ENCODE measurements around the gene TNK1. TPM values are rescaled to one million over a fixed set of nuclear protein-coding genes. Genes with fewer than 3 reads are reported as not detected.

Gene TNK1
- total RNA-seq, 1 donor from 2014 or later, result 4.0 TPM

DNA sequence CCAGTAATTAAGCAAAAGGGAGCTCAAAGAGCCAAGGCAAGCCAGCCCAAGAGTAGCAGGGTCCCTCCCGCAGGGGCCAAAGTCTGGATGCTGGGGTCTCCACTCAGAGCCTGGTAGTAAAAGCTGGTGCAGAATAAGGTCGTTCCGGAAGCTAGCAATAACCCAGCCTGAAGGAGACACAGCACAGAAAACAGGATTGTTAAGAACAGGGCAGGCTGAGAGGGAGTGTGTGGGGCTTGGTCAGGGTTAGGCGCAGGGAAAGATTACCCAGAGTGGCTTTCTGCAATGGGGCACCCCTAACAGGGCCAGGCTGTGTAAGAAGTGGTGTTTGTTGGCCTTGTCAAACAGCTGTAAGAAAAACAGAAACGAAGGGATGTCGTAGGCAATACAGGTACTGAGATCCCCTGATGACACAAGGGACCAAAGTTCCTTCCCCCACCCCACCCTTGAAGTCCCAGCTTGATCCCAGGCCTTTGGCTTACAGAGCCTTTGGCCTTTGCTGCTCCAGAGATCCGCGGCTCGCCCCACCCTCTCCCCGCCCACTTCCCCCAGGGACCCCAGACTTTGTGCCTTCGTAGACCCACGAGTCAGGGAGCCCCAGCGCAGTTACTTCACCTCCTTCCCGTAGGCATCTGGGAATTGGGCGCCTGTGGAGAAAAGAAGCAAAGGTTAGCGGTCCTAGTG lies 22.3 kb downstream of the TNK1 start:
- Mint-ChIP-seq H3K27ac (peak overlapping the region; percentile 92), H3K27me3 (ENCODE audit: low read depth) (peaks cover 11% of the 10 kb centered on the region), H3K9me3 (no peaks in the 10 kb centered on the region), H3K4me1 (ENCODE audit: low read depth) (peaks cover 11% of the 10 kb centered on the region), H3K4me3 (ENCODE audit: low read depth) (peak overlapping the region; percentile 87), H3K36me3 (ENCODE audit: low read depth) (peaks cover 4% of the 10 kb centered on the region)
- DNase-seq (ENCODE audit: low spot score), result no peak
- intact Hi-C loops (cut with micrococcal nuclease), result loop anchor here (5.0 kb wide), 1 partner anchor 169 kb away; no protein-coding TSS in a partner anchor

DNA sequence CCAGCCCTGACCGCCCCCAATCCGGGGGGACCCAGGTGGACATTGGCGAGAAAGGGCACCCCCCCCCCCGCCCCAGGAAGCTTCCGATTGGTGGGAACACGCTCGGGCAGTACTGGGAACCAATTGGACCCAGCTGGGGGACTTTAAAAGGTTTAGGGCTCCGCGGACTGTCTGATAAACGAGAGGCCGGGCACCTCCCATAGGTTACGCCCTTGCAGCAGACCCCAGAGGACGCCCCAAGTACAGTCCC lies 22.8 kb downstream of the TNK1 start:
- Mint-ChIP-seq H3K27me3 (ENCODE audit: low read depth) (peaks cover 11% of the 10 kb centered on the region), H3K9me3 (no peaks in the 10 kb centered on the region), H3K4me3 (ENCODE audit: low read depth) (peak overlapping the region; percentile 87), H3K27ac (peak overlapping the region; percentile 92), H3K36me3 (ENCODE audit: low read depth) (peaks cover 4% of the 10 kb centered on the region), H3K4me1 (ENCODE audit: low read depth) (peaks cover 11% of the 10 kb centered on the region)
- intact Hi-C loops (cut with micrococcal nuclease), result loop anchor here (5.0 kb wide), 1 partner anchor 169 kb away; no protein-coding TSS in a partner anchor
- no peak for DNase-seq (ENCODE audit: low spot score)

DNA sequence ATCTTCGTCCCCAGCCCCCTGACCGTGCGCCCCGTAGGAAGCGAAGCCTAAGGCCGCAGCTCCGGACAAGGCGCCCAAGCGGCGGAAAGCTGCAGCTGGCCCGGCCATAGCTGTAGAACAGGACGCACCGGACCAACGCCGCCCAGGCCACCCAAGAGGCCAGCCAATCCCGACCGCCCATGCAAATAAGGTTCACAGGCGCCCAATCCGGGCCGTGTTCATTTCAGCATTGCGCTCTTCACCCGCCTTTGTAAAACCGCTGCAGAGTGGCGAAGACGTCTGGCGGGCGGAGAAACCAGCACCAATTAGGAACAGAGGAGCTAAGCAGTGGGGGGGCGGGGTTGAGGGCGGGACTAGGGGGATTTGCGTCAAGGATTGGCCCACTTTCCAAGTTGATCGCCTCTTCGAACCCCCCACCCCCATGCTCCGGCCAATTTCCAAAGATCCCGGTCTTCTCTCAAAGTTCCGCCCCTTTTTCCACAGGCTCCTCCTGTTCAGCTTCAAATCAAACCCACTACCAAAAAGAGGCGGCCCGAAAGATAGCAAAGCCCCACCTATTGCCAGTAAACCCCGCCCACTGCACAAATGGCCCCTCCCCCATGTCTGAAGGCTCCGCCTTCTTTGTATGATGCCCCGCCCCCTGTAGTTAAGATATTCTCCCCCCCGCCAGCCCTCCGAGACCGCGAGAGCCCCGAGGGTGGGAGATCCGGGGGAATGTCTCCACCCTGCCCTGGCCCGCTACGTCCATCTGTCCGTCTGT lies 23.3 kb downstream of the TNK1 start, which contains the start of gene TMEM256:
Gene TMEM256 (minus strand): TSS at position 121 of the 760 bp plus-strand sequence. CDS start 13 bp downstream, at position 108.
- Mint-ChIP-seq H3K9me3 (no peaks in the 10 kb centered on the region), H3K27ac (peak within 1 kb of the TSS; percentile 92), H3K27me3 (ENCODE audit: low read depth) (peaks cover 13% of the 10 kb centered on the region), H3K4me1 (ENCODE audit: low read depth) (peaks cover 11% of the 10 kb centered on the region), H3K36me3 (ENCODE audit: low read depth) (peaks cover 4% of the 10 kb centered on the region), H3K4me3 (ENCODE audit: low read depth) (peak within 1 kb of the TSS; percentile 87)
- peak; percentile 95 for DNase-seq (ENCODE audit: low spot score)
- intact Hi-C loops (cut with micrococcal nuclease), result loop anchor here (1.0 to 5.0 kb wide), 4 partner anchors 10 to 168 kb away; partner anchors contain the start of genes PLSCR3, POLR2A and TMEM102

DNA sequence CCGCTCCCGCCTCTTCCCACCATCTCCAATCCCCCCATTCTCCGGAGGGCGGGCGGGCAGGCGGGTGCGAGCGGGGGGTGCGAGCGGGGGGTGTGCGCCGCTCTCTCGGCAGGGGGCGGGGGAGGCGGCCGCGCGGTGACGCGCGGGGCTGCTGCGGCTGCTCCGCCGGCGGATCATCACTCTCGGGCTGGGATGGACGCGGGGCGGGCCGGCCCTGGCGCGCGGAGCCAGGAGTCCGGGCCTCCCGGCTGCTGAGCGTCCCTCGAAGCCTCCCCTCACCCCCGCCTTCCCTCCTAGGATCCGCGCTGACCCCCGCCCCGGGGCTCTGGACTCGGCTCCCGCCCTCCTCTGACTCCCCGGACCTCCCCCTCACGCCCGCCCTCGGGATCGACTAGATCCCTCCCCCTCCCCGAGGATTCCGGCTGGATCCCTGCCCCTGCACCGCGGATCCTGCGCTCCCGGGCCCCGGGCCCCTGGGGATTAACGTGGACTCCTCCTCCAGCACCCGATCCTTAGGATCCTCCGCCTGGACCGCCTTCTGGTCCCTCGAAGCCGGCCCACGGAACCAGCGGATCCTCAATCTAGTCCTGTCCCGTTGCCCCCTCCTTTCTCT lies 24.0 kb downstream of the TNK1 start:
- no peak for DNase-seq (ENCODE audit: low spot score)

DNA sequence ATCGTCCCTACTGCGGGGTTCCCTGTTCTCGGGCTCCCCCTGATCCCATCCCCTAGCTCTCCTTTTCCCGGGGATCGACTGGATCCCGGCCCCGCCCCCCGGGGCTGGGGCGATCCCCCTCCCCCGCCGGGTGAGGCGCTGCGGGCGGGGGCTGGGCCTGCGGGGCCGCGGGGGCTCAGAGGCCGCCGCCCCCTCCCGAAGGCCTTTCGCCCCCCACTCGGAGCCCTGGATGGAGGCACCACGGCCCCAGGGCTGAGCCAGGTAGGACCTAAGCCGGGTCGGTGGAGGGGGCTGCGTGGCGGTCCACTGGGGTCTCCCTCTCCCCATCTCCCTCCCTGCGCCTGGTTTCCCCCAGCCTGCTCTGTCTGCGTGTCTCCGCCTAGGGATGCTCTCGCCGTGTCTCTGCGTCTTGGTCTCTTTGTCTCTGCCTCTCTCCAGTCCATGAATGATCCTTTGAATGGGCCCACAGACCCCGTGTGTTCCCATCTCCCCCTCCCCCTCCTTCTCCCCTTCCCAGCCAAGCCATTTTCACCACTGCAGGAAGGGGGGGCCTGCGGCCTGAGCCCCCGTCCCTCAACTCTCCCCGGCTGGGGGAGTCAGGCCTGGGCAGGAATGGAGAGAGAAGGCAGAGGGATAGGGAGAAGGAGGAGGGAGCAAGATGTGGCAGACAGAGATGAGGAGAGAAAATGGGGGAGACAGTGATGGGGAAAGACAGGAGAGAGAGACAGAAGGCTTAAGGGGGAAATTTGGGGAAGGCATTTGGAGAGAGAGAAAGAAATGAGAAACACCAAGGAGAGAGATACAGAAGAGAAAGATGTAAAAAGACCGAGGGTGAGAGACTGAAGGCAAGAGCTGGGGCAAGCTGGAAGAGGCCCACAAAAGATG lies 24.7 kb downstream of the TNK1 start:
- H3K27ac Mint-ChIP-seq, result peak overlapping the region; percentile 28
- intact Hi-C loops (cut with micrococcal nuclease), result no loop called here
- DNase-seq (ENCODE audit: low spot score), result no peak
- peaks cover 18% of the 10 kb centered on the region for H3K27me3 Mint-ChIP-seq (ENCODE audit: low read depth)
- peaks cover 11% of the 10 kb centered on the region for H3K4me1 Mint-ChIP-seq (ENCODE audit: low read depth)
- H3K9me3 Mint-ChIP-seq, result no peaks in the 10 kb centered on the region
- H3K4me3 Mint-ChIP-seq (ENCODE audit: low read depth), result peak overlapping the region; percentile 78
- H3K36me3 Mint-ChIP-seq (ENCODE audit: low read depth), result peaks cover 4% of the 10 kb centered on the region

More for the DNA sequence above, 24.0 kb downstream of the TNK1 start:
- Mint-ChIP-seq H3K4me3 (ENCODE audit: low read depth) (peak overlapping the region; percentile 87), H3K36me3 (ENCODE audit: low read depth) (peaks cover 4% of the 10 kb centered on the region), H3K27ac (peak overlapping the region; percentile 92), H3K4me1 (ENCODE audit: low read depth) (peaks cover 11% of the 10 kb centered on the region), H3K9me3 (no peaks in the 10 kb centered on the region), H3K27me3 (ENCODE audit: low read depth) (peaks cover 18% of the 10 kb centered on the region)
- intact Hi-C loops (cut with micrococcal nuclease), result loop anchor here (1.0 to 5.0 kb wide), 4 partner anchors 11 to 167 kb away; partner anchors contain the start of genes PLSCR3, POLR2A and TMEM102

DNA sequence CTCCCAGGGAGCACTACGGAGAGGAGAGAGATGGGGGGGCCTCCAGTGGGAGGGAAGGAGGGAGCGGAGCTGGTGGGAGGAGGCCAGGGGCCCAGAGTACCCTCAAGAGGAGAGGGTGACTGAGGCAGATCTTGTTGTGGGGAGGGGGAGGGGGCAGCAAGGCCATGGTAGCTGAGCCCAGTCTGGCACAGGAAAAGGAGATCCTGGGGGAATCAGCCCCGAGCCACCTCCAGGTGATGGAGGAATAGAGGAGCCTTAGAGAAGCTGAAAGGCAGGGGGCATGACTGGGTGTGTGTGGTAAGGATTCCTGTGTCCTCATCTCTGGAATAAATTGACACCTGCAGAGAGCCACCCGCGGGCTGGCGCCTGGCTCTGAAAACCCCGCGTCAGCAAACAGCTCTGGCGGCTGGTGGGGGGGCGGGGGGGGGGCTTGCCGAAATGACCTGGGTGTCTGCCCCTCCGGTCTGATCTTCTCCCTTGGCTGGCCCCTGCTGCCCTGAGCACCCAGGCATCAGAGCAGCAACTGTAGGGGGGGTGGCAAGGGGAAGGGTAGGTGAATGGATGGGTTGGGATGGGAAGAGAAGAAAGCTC lies 25.4 kb downstream of the TNK1 start:
- Mint-ChIP-seq H3K27ac (no peak overlapping the region), H3K4me3 (ENCODE audit: low read depth) (peak overlapping the region; percentile 71), H3K9me3 (no peaks in the 10 kb centered on the region), H3K27me3 (ENCODE audit: low read depth) (peaks cover 18% of the 10 kb centered on the region), H3K4me1 (ENCODE audit: low read depth) (peaks cover 11% of the 10 kb centered on the region), H3K36me3 (ENCODE audit: low read depth) (peaks cover 4% of the 10 kb centered on the region)
- DNase-seq (ENCODE audit: low spot score), result no peak
- intact Hi-C loops (cut with micrococcal nuclease), result no loop called here

DNA sequence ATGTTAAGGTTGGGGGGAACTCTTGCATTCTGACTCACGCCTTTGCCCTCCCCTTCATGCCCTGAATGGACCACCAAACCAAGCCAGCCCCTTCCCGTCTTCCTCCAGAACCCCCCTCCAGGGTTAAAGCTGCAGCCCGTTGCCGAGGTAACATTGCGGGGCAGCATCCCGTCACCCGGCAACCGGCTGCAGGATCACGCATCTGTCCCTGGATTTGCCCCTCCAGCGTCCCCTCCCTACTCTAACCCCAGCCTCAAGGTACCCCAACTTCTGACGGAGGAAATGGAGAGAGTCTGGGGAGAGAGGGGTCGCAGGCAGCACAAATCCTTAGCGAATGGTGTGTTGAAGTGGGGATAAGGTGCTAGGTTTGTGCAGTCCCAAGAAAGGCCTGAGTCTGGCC lies 26.2 kb downstream of the TNK1 start:
- Mint-ChIP-seq H3K4me1 (ENCODE audit: low read depth) (peaks cover 9% of the 10 kb centered on the region), H3K4me3 (ENCODE audit: low read depth) (no peak overlapping the region), H3K27me3 (ENCODE audit: low read depth) (peaks cover 18% of the 10 kb centered on the region)

DNA sequence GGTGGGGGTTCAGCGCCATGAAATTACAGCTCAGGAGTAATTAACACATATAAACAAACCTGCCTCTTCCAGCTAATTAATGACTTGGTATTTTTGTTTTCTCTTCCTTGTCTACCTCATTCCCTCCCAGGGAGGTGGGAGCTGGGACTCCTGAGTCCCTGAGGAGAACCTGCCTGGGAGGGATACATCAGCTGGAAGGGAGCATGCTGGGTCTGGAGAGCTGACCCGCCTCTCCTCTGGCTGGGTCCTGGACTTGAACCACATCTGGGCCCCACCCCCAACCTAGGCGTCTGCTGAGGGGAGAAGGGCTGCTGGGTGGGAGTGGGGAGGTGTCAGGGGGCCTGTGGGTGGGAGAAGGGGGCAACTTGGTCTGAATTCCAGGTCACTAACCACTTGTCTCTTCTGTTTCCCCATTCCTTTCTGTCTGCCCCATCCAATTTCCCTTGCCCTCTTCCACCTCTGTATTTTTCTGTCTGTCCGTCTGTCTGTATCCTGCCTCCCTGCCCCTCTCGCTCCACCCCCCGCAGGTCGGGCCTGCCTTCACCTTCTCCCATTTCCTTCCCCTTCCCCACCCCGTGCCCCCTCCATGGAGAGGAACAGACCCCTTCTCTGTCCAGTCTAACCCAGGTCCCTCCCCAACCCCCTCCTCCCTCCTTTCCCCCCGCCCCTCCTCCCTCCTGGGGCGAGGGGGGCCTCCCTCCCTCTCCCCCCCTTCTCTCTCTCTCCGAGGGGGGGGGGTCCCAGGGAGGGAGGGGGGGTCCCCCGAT lies 26.8 kb downstream of the TNK1 start, which contains the start of gene NLGN2:
Gene NLGN2 (plus strand): TSS at position 361 of the 767 bp plus-strand sequence. CDS start 411 bp downstream, outside the sequence.
- Mint-ChIP-seq H3K27me3 (ENCODE audit: low read depth) (peaks cover 18% of the 10 kb centered on the region), H3K27ac (no peak within 1 kb of the TSS), H3K4me1 (ENCODE audit: low read depth) (peaks cover 9% of the 10 kb centered on the region), H3K9me3 (no peaks in the 10 kb centered on the region), H3K36me3 (ENCODE audit: low read depth) (no peaks in the 10 kb centered on the region), H3K4me3 (ENCODE audit: low read depth) (no peak within 1 kb of the TSS)
- intact Hi-C loops (cut with micrococcal nuclease), result no loop called here
- no peak for DNase-seq (ENCODE audit: low spot score)

More for the DNA sequence above, 26.2 kb downstream of the TNK1 start:
- no peak for DNase-seq (ENCODE audit: low spot score)
- intact Hi-C loops (cut with micrococcal nuclease), result no loop called here
- Mint-ChIP-seq H3K9me3 (no peaks in the 10 kb centered on the region), H3K36me3 (ENCODE audit: low read depth) (no peaks in the 10 kb centered on the region), H3K27ac (no peak overlapping the region)

DNA sequence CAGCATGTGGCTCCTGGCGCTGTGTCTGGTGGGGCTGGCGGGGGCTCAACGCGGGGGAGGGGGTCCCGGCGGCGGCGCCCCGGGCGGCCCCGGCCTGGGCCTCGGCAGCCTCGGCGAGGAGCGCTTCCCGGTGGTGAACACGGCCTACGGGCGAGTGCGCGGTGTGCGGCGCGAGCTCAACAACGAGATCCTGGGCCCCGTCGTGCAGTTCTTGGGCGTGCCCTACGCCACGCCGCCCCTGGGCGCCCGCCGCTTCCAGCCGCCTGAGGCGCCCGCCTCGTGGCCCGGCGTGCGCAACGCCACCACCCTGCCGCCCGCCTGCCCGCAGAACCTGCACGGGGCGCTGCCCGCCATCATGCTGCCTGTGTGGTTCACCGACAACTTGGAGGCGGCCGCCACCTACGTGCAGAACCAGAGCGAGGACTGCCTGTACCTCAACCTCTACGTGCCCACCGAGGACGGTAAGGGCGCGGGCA lies 27.4 kb downstream of the TNK1 start:
- no peaks in the 10 kb centered on the region for H3K36me3 Mint-ChIP-seq (ENCODE audit: low read depth)
- intact Hi-C loops (cut with micrococcal nuclease), result no loop called here
- no peak for DNase-seq (ENCODE audit: low spot score)

DNA sequence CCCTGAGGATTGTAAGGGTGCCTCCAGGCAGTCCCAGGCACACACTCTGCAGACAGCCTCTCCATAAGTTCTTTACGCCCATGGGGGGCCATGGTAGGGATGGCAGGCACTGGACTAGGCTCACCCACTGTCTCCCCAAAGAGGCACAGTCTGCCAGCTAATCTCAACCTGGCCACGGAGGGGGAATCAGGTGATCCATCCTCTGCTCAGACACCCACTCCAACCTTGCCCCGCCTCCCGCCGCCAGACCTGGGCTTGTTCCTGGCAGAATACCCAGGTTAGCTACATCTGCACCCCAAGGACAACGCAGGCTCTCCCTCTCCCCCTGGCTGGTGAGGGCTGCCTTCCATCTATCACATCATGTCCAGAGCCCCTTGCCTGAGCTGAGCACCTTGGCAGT lies 28.0 kb downstream of the TNK1 start:
- intact Hi-C loops (cut with micrococcal nuclease), result no loop called here
- Mint-ChIP-seq H3K27ac (no peak overlapping the region), H3K36me3 (ENCODE audit: low read depth) (no peaks in the 10 kb centered on the region), H3K27me3 (ENCODE audit: low read depth) (peaks cover 18% of the 10 kb centered on the region), H3K4me1 (ENCODE audit: low read depth) (peaks cover 4% of the 10 kb centered on the region), H3K9me3 (no peaks in the 10 kb centered on the region), H3K4me3 (ENCODE audit: low read depth) (no peak overlapping the region)
- no peak for DNase-seq (ENCODE audit: low spot score)

More for the DNA sequence above, 27.4 kb downstream of the TNK1 start:
- Mint-ChIP-seq H3K4me3 (ENCODE audit: low read depth) (no peak overlapping the region), H3K9me3 (no peaks in the 10 kb centered on the region), H3K27ac (no peak overlapping the region), H3K27me3 (ENCODE audit: low read depth) (peaks cover 18% of the 10 kb centered on the region), H3K4me1 (ENCODE audit: low read depth) (peaks cover 4% of the 10 kb centered on the region)

DNA sequence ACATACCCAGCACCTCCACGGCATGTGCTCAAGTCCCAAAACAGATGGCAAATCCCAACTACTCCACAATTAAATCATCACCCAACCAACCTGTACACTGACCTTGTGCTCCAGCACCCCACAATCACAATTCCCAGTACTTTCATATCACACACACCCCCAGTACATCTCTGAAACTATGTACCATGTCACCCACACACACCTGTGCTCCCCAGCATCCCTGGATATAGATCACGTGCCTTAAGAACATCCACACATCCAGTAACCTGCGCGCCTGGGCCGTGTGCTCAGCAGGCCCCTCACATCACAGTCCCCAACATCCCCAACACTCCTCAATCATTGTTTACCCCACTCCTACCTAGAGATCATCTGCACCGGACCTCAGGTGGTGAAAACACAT lies 28.8 kb downstream of the TNK1 start:
- peaks cover 4% of the 10 kb centered on the region for H3K4me1 Mint-ChIP-seq (ENCODE audit: low read depth)
- H3K27me3 Mint-ChIP-seq (ENCODE audit: low read depth), result peaks cover 18% of the 10 kb centered on the region
- no peaks in the 10 kb centered on the region for H3K9me3 Mint-ChIP-seq
- no peaks in the 10 kb centered on the region for H3K36me3 Mint-ChIP-seq (ENCODE audit: low read depth)
- intact Hi-C loops (cut with micrococcal nuclease), result no loop called here
- H3K4me3 Mint-ChIP-seq (ENCODE audit: low read depth), result no peak overlapping the region
- no peak overlapping the region for H3K27ac Mint-ChIP-seq
- no peak for DNase-seq (ENCODE audit: low spot score)
